Loucy (cell line): ENCODE results near the gene GALNT11.

ENCODE experiments used
- EZH2phosphoT487 ChIP-seq: fragments of 200-600 bp; IDR thresholded peaks from 2 replicates; pipeline ENCODE4 v1.6.1; 2018; ENCODE audit warnings: antibody characterized with exemption, mild to moderate bottlenecking, moderate library complexity, borderline replicate concordance
- TF ChIP-seq, protein P1 (sequence below): fragments of 200-600 bp; sonication (generic); conservative IDR thresholded peaks from 2 replicates; pipeline ENCODE4 v1.5.1; 2014; ENCODE audit warnings: mild to moderate bottlenecking, antibody characterized with exemption, low read length

DNA sequence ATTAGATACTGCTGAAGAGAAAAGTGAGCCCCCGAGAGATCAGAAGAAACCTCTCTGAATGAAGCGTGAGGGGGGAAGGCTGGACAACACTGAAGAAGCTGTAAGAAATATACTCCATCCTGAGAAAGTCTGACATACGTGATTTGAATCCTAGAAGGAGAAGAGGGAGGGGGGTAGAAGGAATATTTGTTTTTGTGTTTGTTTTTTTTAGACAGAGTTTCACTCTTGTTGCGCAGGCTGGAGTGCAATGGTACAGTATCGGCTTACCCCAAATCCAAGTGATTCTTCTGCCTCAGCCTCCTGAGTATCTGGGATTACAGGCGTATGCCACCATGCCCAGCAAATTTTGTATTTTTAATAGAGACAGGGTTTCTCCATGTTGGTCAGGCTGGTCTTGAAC, 52.6 kb downstream of the GALNT11 start:
- TF ChIP-seq, protein P1, sequence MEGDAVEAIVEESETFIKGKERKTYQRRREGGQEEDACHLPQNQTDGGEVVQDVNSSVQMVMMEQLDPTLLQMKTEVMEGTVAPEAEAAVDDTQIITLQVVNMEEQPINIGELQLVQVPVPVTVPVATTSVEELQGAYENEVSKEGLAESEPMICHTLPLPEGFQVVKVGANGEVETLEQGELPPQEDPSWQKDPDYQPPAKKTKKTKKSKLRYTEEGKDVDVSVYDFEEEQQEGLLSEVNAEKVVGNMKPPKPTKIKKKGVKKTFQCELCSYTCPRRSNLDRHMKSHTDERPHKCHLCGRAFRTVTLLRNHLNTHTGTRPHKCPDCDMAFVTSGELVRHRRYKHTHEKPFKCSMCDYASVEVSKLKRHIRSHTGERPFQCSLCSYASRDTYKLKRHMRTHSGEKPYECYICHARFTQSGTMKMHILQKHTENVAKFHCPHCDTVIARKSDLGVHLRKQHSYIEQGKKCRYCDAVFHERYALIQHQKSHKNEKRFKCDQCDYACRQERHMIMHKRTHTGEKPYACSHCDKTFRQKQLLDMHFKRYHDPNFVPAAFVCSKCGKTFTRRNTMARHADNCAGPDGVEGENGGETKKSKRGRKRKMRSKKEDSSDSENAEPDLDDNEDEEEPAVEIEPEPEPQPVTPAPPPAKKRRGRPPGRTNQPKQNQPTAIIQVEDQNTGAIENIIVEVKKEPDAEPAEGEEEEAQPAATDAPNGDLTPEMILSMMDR = no peak
- TF ChIP-seq EZH2phosphoT487 = no peak
